Activated T-cell treated with anti-CD3 and anti-CD28 coated beads, Interleukin-2, amount 50 U/mL, for 24 hours (primary cell): ENCODE data around the gene RARA.
A peak's percentile ranks its signal among the peaks of the same experiment; 100 is the strongest.

Source experiments
- DNase-seq: peaks from one replicate; pipeline ENCODE4 v3.0.0-alpha.2; 2020
- H3K27ac Mint-ChIP-seq: 2 replicates; pipeline ENCODE4 v1.8.0; 2020; ENCODE audit warnings: mild to moderate bottlenecking, mixed read lengths
- H3K27me3 Mint-ChIP-seq: 2 replicates; pipeline ENCODE4 v1.8.0; 2020; ENCODE audit warnings: mixed read lengths
- H3K36me3 Mint-ChIP-seq: 2 replicates; pipeline ENCODE4 v1.8.0; 2020; ENCODE audit warnings: low read depth, mixed read lengths
- H3K4me1 Mint-ChIP-seq: 2 replicates; pipeline ENCODE4 v1.8.0; 2020; ENCODE audit warnings: low read depth, mixed read lengths
- H3K4me3 Mint-ChIP-seq: 2 replicates; pipeline ENCODE4 v1.8.0; 2020; ENCODE audit warnings: mild to moderate bottlenecking, moderate library complexity, mixed read lengths
- H3K9me3 Mint-ChIP-seq: 2 replicates; pipeline ENCODE4 v1.8.0; 2020; ENCODE audit warnings: mixed read lengths

The RARA gene

DNA sequence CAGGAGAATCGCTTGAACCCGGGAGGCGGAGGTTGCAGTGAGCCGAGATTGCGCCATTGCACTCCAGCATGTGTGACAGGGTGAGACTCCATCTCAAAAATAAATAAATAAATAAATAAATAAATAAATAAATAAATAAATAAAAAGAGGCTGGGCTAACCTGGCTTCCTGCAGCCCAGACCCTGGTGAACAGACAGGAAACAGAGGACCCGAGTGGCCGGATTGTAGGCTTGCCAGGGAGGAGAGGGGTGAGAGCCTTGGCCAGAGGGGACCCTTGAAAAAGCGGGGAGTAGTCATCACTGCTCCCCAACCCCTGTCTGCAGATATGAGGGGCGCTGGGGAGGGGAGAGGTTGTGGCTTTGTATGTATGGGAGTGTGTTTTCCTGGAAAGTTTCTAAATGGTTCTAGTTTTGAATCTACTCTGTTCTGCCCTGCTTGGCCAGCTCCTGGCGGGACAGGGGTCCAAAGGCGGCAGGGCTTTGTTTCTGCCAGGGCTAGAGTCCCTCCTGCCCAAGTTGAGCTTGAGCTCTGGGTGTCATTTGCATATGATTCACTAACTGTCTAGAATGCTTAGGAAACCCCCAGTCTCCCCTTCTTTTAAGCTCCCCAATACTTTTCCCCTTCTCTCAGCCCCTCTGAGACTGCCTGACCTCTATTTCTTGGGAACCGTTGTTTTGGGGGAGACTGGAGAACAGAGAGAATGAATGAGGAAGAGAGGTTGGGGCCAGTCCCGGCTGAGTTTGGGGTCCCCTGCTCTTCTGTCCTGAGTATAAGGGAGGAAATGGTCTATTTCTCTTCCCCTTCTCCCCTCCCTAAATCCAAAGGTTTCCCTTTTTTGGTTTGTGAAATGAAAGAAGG, 16.4 kb downstream of the RARA start:
- H3K4me1 Mint-ChIP-seq, result peaks cover 92% of the 10 kb centered on the region
- DNase-seq, result no peak
- H3K27ac Mint-ChIP-seq, result peak overlapping the region; percentile 100
- peaks cover 14% of the 10 kb centered on the region for H3K36me3 Mint-ChIP-seq
- no peaks in the 10 kb centered on the region for H3K27me3 Mint-ChIP-seq
- peak overlapping the region; percentile 70 for H3K4me3 Mint-ChIP-seq
- H3K9me3 Mint-ChIP-seq, result no peaks in the 10 kb centered on the region

GRCh38 chr17:40326014-40326831, 17.2 kb downstream of the RARA start:
- Mint-ChIP-seq H3K9me3 (no peaks in the 10 kb centered on the region), H3K27me3 (no peaks in the 10 kb centered on the region), H3K4me3 (peak overlapping the region; percentile 70), H3K4me1 (peaks cover 92% of the 10 kb centered on the region), H3K36me3 (peaks cover 22% of the 10 kb centered on the region), H3K27ac (peak overlapping the region; percentile 100)
- DNase-seq, result no peak

GRCh38 chr17:40326832-40327199, 17.8 kb downstream of the RARA start:
- Mint-ChIP-seq H3K9me3 (no peaks in the 10 kb centered on the region), H3K27me3 (no peaks in the 10 kb centered on the region), H3K27ac (peak overlapping the region; percentile 100), H3K4me3 (peak overlapping the region; percentile 70), H3K4me1 (peaks cover 92% of the 10 kb centered on the region), H3K36me3 (peaks cover 27% of the 10 kb centered on the region)
- no peak for DNase-seq

DNA sequence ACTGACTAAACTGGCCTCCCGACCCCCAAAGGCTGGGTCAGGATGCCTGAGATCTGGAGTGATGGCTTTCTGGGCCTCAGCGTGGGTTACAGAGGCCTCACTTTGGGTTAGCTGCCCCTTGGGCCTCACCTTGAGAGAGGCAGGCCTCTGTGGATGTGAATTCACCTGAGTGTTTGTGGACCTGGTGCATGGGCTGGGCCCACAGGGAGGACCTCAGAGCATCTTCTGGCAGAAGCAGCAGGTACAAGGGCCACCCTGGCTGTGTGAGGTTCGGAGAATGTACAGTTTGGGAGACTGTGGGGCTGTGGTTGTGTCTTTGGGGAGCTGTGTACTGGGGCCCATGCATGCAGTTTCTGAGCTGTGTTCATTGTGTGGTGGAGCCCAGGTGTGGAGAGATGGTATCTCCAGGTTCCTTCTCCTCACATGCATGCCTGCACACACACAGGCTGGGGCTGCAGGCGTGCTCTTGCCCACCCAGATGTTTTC, 18.3 kb downstream of the RARA start:
- Mint-ChIP-seq H3K4me3 (peak overlapping the region; percentile 70), H3K27ac (peak overlapping the region; percentile 100), H3K4me1 (peaks cover 89% of the 10 kb centered on the region), H3K27me3 (no peaks in the 10 kb centered on the region), H3K9me3 (no peaks in the 10 kb centered on the region), H3K36me3 (peaks cover 26% of the 10 kb centered on the region)
- DNase-seq, result no peak

DNA sequence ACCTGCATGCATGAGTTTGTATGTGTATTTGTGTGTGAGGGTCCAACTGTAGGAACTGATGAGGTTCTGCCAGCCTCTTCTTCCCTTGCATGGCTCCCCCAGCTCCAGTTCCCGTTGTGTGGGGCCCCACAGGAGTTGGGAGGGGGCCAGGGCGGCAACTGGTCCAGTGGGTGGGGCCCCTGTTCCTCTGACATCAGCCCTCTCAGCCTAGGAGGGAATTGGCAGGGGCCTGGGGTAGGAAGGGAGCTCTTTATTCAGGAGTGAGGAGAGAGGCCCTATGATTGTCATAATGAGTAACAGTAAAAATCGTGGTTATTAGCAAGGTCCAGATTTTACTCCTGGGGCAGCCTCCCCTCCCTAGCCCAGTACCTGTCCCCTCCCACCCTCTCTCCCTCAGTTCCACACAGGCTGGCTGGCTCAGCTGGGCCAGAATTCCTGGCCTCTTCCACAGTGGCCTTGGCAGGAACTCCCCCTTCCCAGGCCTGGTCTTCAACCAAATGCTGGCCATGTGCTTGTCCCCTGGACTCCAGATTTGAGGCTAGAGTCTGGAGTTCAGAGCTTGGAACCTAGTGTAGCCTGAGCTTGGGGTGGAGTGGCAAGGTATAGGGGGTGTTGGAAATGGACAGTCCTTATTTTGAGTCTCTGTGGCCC, 18.9 kb downstream of the RARA start:
- Mint-ChIP-seq H3K4me1 (peaks cover 87% of the 10 kb centered on the region), H3K36me3 (peaks cover 31% of the 10 kb centered on the region), H3K27ac (peak overlapping the region; percentile 100), H3K9me3 (no peaks in the 10 kb centered on the region), H3K4me3 (peak overlapping the region; percentile 70), H3K27me3 (no peaks in the 10 kb centered on the region)
- no peak for DNase-seq

- no peak overlapping the region for H3K4me3 Mint-ChIP-seq
- peaks cover 37% of the 10 kb centered on the region for H3K36me3 Mint-ChIP-seq
- peak overlapping the region; percentile 79 for H3K27ac Mint-ChIP-seq
- H3K27me3 Mint-ChIP-seq, result no peaks in the 10 kb centered on the region
- no peaks in the 10 kb centered on the region for H3K9me3 Mint-ChIP-seq
- no peak for DNase-seq
- H3K4me1 Mint-ChIP-seq, result peaks cover 86% of the 10 kb centered on the region
Measured at GRCh38 chr17:40328386-40328766, 19.4 kb downstream of the RARA start.

GRCh38 chr17:40329839-40330794, 21.1 kb downstream of the RARA start:
- H3K4me1 Mint-ChIP-seq, result peaks cover 88% of the 10 kb centered on the region
- no peaks in the 10 kb centered on the region for H3K27me3 Mint-ChIP-seq
- H3K36me3 Mint-ChIP-seq, result peaks cover 52% of the 10 kb centered on the region
- no peaks in the 10 kb centered on the region for H3K9me3 Mint-ChIP-seq
- DNase-seq, result no peak
- H3K4me3 Mint-ChIP-seq, result peak overlapping the region; percentile 41
- peak overlapping the region; percentile 74 for H3K27ac Mint-ChIP-seq

GRCh38 chr17:40330850-40331470, 22.0 kb downstream of the RARA start:
- Mint-ChIP-seq H3K36me3 (peaks cover 54% of the 10 kb centered on the region), H3K27ac (peak overlapping the region; percentile 74), H3K27me3 (no peaks in the 10 kb centered on the region), H3K4me1 (peaks cover 82% of the 10 kb centered on the region), H3K9me3 (no peaks in the 10 kb centered on the region), H3K4me3 (peak overlapping the region; percentile 41)
- DNase-seq, result no peak

GRCh38 chr17:40331743-40332641, 23.0 kb downstream of the RARA start:
- Mint-ChIP-seq H3K27me3 (no peaks in the 10 kb centered on the region), H3K36me3 (peaks cover 54% of the 10 kb centered on the region), H3K4me3 (no peak overlapping the region), H3K9me3 (no peaks in the 10 kb centered on the region), H3K27ac (peak overlapping the region; percentile 74), H3K4me1 (peaks cover 75% of the 10 kb centered on the region)
- no peak for DNase-seq

GRCh38 chr17:40333781-40334448, 24.9 kb downstream of the RARA start:
- no peak for DNase-seq
- peak overlapping the region; percentile 82 for H3K27ac Mint-ChIP-seq
- H3K36me3 Mint-ChIP-seq, result peaks cover 62% of the 10 kb centered on the region
- H3K9me3 Mint-ChIP-seq, result no peaks in the 10 kb centered on the region
- no peak overlapping the region for H3K4me3 Mint-ChIP-seq
- peaks cover 72% of the 10 kb centered on the region for H3K4me1 Mint-ChIP-seq
- no peaks in the 10 kb centered on the region for H3K27me3 Mint-ChIP-seq

DNA sequence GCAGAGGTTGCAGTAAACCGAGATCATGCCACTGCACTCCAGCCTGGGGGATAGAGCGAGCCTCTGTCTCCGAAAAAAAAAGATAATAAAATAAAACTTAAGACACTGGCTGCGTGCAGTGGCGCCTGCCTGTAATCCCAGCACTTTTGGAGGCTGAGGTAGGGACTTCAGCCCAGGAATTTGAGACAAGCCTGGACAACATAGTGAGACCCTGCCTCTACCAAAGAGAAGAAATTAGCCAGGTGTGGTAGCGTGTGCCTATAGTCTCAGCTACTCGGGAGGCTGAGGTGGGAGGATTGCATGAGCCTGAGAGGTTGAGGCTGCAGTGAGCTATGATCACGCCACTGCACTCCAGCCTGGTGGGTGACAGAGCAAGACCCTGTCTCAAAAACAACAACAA, 26.6 kb downstream of the RARA start:
- Mint-ChIP-seq H3K4me1 (peaks cover 69% of the 10 kb centered on the region), H3K27ac (no peak overlapping the region), H3K36me3 (peaks cover 70% of the 10 kb centered on the region), H3K4me3 (no peak overlapping the region), H3K27me3 (no peaks in the 10 kb centered on the region), H3K9me3 (no peaks in the 10 kb centered on the region)
- DNase-seq, result no peak

- Mint-ChIP-seq H3K4me3 (no peak overlapping the region), H3K4me1 (peaks cover 63% of the 10 kb centered on the region), H3K9me3 (no peaks in the 10 kb centered on the region), H3K27me3 (no peaks in the 10 kb centered on the region), H3K27ac (peak overlapping the region; percentile 85), H3K36me3 (peaks cover 56% of the 10 kb centered on the region)
- DNase-seq, result no peak
Measured at GRCh38 chr17:40337351-40337750, 28.4 kb downstream of the RARA start.
